GM10248 (cell line): ENCODE data around the gene RHO.
A peak's percentile ranks its signal among the peaks of the same experiment; 100 is the strongest.

ENCODE experiments used
- CTCF ChIA-PET: fragments of 300-600 bp; sonication (Branson Sonifier 250); formaldehyde crosslinking; extraction: SDS; loops from one replicate; lab custom pipeline; 2021; ENCODE audit warnings: antibody characterized with exemption; lab: Yijun Ruan, JAX
- POLR2A ChIA-PET: fragments of 350-650 bp; sonication (Branson Sonifier 250); formaldehyde crosslinking; extraction: SDS; loops from one replicate; lab custom pipeline; 2020; ENCODE audit warnings: antibody characterized with exemption; lab: Yijun Ruan, JAX
- DNase-seq: peaks from one replicate; pipeline ENCODE4 v3.0.0; 2012; ENCODE audit errors: extremely low spot score
- TF ChIP-seq, protein P1 (sequence below): IDR thresholded peaks from 2 replicates; pipeline ENCODE4 v1.5.1; 2012; ENCODE audit warnings: mild to moderate bottlenecking, low read depth; ENCODE audit errors: extremely low read depth, missing control alignments, control extremely low read depth

RHO gene

DNA sequence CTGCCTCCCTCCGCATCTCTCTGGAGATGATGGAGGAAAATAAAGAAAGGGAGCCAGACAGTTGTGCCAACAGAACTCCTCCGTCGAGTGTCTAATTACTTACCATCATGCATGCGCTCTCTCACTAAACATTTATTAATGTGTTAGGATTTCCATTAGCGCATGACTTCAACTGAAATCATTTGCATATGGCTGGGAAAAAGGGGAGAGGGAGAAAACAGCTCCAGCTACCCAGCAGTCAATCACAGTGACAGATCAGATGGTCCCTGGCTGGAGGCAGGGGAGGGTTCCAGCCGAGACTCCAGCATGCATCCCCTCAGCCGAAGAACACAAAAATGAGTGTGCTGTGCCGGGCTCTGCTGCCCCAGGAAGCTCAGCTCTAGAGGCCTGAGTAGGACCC lies 6.8 kb upstream of the RHO start:
- no peak for DNase-seq
- ChIA-PET CTCF (no interaction called here), POLR2A (interaction anchor here (1.0 kb wide), 1 partner anchor 82 kb away, joined by 3 read pairs; the partner anchor contains the start of genes IFT122 and MBD4)
- TF ChIP-seq, protein P1, sequence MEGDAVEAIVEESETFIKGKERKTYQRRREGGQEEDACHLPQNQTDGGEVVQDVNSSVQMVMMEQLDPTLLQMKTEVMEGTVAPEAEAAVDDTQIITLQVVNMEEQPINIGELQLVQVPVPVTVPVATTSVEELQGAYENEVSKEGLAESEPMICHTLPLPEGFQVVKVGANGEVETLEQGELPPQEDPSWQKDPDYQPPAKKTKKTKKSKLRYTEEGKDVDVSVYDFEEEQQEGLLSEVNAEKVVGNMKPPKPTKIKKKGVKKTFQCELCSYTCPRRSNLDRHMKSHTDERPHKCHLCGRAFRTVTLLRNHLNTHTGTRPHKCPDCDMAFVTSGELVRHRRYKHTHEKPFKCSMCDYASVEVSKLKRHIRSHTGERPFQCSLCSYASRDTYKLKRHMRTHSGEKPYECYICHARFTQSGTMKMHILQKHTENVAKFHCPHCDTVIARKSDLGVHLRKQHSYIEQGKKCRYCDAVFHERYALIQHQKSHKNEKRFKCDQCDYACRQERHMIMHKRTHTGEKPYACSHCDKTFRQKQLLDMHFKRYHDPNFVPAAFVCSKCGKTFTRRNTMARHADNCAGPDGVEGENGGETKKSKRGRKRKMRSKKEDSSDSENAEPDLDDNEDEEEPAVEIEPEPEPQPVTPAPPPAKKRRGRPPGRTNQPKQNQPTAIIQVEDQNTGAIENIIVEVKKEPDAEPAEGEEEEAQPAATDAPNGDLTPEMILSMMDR = no peak

DNA sequence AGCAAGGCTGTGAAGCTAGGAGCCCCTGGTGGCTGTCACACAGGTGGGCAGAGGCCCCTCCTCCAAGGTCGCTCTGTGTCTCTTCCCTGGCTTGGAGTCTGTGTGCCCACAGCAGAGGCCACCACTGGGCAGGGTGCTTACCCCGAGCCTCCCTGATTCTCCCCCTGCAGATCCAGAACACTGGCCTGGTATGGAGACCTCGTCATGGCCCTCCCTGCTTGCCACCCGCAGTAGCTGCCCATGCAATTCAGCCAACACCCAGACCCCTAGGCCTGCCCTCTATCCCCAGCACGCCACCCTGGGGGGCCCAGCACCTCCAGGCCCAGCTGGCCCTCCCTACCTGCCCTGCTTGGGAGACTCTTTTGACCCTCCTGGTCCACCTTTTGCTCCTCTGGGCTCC lies 5.5 kb upstream of the RHO start:
- POLR2A ChIA-PET = interaction anchor here (1.0 kb wide), 1 partner anchor 83 kb away, joined by 3 read pairs; the partner anchor contains the start of genes IFT122 and MBD4
- TF ChIP-seq, protein P1 = no peak
- no peak for DNase-seq
- CTCF ChIA-PET = interaction anchor here (1.3 to 2.0 kb wide), 3 partner anchors 9 to 11 kb away, joined by 3 to 6 read pairs (median 4); no protein-coding TSS in a partner anchor

DNA sequence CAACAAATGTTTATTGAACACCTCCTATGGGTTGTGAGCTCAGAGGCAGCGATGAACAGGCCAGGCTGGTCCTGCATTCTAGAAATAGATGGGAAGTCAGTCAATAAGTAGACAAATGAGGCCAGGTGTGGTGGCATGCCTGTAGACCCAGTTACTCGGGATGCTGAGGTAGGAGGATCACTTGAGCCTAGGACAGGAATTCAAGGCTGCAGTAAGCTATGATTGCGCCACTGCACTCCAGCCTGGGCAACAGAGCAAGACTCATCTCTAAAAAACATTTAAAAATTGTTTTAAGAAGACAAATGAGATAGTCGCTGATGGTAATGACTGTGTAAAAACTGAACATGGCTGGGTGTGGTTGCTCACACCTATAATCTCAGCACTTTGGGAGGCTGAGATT lies 4.4 kb upstream of the RHO start:
- no peak for DNase-seq
- ChIA-PET CTCF (interaction anchor here (0.7 to 2.0 kb wide), 6 partner anchors 9 to 34 kb away, joined by 3 to 6 read pairs (median 4); no protein-coding TSS in a partner anchor), POLR2A (no interaction called here)
- TF ChIP-seq, protein P1 = no peak

DNA sequence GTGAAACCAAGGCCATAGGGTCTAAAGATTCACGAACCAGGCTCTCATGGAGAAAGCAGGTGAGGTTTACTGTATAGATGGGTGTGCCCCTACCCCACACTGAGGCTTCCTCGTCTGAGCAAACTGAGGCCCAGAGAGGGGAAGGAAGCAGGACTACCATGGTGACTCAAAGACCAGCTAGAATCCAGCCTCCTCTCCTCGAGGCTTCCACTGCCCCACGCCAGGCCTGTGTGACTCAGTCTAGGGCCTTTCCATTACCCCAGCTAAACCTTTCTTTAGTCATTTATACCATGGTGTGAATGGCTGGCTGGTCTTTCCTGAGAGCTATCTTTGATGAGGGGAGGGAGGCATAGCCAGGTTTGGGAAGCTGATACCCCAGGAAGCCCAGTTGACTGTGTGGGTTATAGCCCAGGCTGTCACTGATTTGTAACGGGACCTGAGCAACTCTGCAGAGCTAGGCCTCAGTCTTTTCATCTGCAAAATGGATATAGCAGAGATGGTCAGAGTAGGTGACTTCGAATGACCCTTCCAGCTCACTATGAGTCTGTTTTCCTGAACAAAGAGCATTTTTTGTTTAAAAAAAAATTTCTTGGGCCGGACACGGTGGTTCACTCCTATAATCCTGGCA lies 3.0 kb upstream of the RHO start:
- TF ChIP-seq, protein P1 = no peak
- ChIA-PET POLR2A (no interaction called here), CTCF (interaction anchor here (0.6 to 1.5 kb wide), 5 partner anchors 9 to 142 kb away, joined by 3 to 6 read pairs (median 3); no protein-coding TSS in a partner anchor)
- no peak for DNase-seq

DNA sequence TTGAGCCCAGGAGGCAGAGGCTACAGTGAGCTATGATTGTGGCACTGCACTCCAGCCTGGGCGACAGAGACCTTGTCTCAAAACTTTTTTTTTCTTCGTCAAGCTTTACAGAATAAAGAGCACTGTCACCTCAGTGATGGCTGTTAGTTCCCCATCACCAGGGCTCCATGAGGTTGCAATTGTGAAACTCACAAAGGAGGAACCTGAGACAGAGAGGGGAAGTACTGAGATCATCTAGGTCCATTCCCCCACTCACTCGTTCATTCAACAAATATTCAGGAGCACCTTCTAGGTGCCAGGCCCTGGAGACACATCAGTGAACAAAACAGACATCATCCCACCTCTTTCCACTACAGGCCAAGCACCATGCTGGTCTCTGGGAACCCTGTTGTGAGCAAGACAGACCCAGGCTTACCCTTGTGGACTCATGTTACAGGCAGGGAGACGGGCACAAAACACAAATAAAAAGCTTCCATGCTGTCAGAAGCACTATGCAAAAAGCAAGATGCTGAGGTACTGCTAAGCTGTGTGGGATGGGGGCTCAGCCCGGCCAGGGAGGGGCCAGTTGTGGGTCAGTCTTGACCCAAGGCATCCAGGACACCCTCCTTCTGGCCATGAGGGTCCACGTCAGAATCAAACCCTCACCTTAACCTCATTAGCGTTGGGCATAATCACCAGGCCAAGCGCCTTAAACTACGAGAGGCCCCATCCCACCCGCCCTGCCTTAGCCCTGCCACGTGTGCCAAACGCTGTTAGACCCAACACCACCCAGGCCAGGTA lies 2.1 kb upstream of the RHO start:
- CTCF ChIA-PET = interaction anchor here (0.7 to 1.4 kb wide), 3 partner anchors 8 to 43 kb away, joined by 3 to 6 read pairs (median 3); no protein-coding TSS in a partner anchor
- POLR2A ChIA-PET = no interaction called here
- TF ChIP-seq, protein P1 = no peak
- DNase-seq = peak; percentile 86

DNA sequence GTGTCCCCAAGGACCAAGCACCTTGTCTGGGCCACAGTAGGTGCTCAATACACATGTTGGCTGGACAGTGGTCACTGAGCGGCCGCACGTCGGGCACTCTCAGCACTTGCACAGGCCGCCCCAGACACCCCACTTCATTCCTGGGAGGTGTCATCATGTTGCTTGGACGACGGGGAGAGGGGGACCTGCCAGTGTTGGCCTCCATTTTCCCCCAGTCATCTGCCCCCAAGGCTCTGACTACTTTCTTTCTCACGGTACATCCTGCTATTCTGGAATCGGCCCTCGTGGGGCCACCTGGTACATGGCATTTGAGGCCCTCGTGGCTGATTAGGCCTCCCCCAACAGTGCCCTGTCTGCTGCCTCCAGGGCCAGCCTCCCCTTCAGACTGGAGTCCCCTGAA lies 1.2 kb upstream of the RHO start:
- TF ChIP-seq, protein P1 = no peak
- ChIA-PET POLR2A (no interaction called here), CTCF (no interaction called here)
- no peak for DNase-seq
